Spleen (tissue), 7 donors: ENCODE measurements around the gene TDRD12.

ENCODE experiments used
- CTCF ChIP-seq, 11 experiments: fragments of 200-600 bp in 7 of 11; fragments of 450-650 bp in 4 of 11; sonication (generic) in 4 of 11; IDR thresholded peaks in 8 of 11; conservative IDR thresholded peaks in 3 of 11; 1 replicate in 7 of 11; 2 replicates in 4 of 11; pipeline versions ENCODE4 v1.4.0 to v1.8.0; 2016 to 2021; ENCODE audit warnings: antibody characterized with exemption in 11 of 11, inconsistent platforms in 4 of 11, mild to moderate bottlenecking in 1 of 11
- POLR2A ChIP-seq, 3 donors: fragments of 450-650 bp; IDR thresholded peaks; one replicate each; pipeline ENCODE4 v1.5.1; 2017; ENCODE audit warnings: antibody characterized with exemption in 3 of 3, mild to moderate bottlenecking in 1 of 3
- POLR2AphosphoS5 ChIP-seq, 3 donors: sonication (generic); formaldehyde crosslinking; IDR thresholded peaks; one replicate each; pipeline ENCODE4 v1.5.1; 2017; ENCODE audit warnings: antibody characterized with exemption in 3 of 3
- donor health status: DM: no; HTN: no; CAD: no; lungs with moderate emphysema.
- donor health status: DM: no; HTN: no; CAD: no.
- donor health status: DM: no; HTN: no; CAD: no.

- no peak for TF ChIP-seq POLR2A (IDR thresholded peaks at IDR 0.05)
- TF ChIP-seq CTCF (IDR thresholded peaks at IDR 0.05 in 8 of 11, conservative IDR thresholded peaks at IDR 0.05 in 3 of 11) = no peak
- TF ChIP-seq POLR2AphosphoS5 (IDR thresholded peaks at IDR 0.05) = no peak
These were observed 17.6 kb upstream of the TDRD12 start for GRCh38 chr19:32702010-32702409.
